Measurements from ENCODE around the gene RHEB. TPM values are rescaled to one million over a fixed set of nuclear protein-coding genes. Genes with fewer than 3 reads are reported as not detected.

RHEB gene
- total and polyA plus RNA-seq, 2 donors (not counting 3 experiments of a cell fraction or from before 2014, with no cell fraction given): 59.4 to 108 TPM

GRCh38 chr7:151504715-151505326, 14.9 kb downstream of the RHEB start:
- no TSS peak for BruUV-seq (replicated peaks)
- no peaks in the 10 kb centered on the region for H3K27me3 ChIP-seq (ENCODE audit: control insufficient read depth in 2 of 2, insufficient read depth in 2 of 2, low read length in 2 of 2)
- H2AFZ ChIP-seq (ENCODE audit: low read depth, low read length): no peak overlapping the region
- H3K27ac ChIP-seq (ENCODE audit: insufficient read depth, low read depth, low read length): no peak overlapping the region
- H4K20me1 ChIP-seq (replicated peaks; ENCODE audit: control insufficient read depth, extremely low read depth, insufficient read depth, low read length): peaks cover 14% of the 10 kb centered on the region
- H3K9me3 ChIP-seq (replicated peaks; ENCODE audit: control insufficient read depth, insufficient read depth, low read length): no peaks in the 10 kb centered on the region
- no peak overlapping the region for H3K4me2 ChIP-seq (ENCODE audit: insufficient read depth, low read length)
- peaks cover 7% of the 10 kb centered on the region for H3K4me1 ChIP-seq (ENCODE audit: control insufficient read depth, extremely low read depth, insufficient read depth, low read length)
- no peak overlapping the region for H3K9ac ChIP-seq (replicated peaks; ENCODE audit: extremely low read depth, insufficient read depth, low read length)
- ChIA-PET POLR2A (interaction anchor here (0.6 kb wide), 1 partner anchor 232 kb away, joined by 3 read pairs; no protein-coding TSS in a partner anchor), CTCF (interaction anchor here (0.9 kb wide), 1 partner anchor 22 kb away, joined by 3 read pairs; no protein-coding TSS in a partner anchor)
- H3K9me1 ChIP-seq (replicated peaks; ENCODE audit: control insufficient read depth, extremely low read depth, insufficient read depth, low read length): no peaks in the 10 kb centered on the region
- no peak overlapping the region for H3K4me3 ChIP-seq (replicated peaks in 1 of 3; ENCODE audit: insufficient read depth in 1 of 3, low read depth in 1 of 3, low read length in 3 of 3)
- H3K36me3 ChIP-seq (ENCODE audit: control insufficient read depth in 2 of 2, extremely low read depth in 1 of 2, insufficient read depth in 2 of 2, low read length in 2 of 2): no peaks in the 10 kb centered on the region
- TF ChIP-seq POLR2A (IDR thresholded peaks at IDR 0.05; ENCODE audit: low read depth, low read length) (no peak), FOS (IDR thresholded peaks at IDR 0.05; ENCODE audit: borderline replicate concordance, insufficient read depth, low read length) (no peak), MYC (IDR thresholded peaks at IDR 0.05; ENCODE audit: low read depth, low read length) (no peak), POLR2AphosphoS5 (IDR thresholded peaks at IDR 0.05; ENCODE audit: insufficient read depth, low read depth, low read length) (no peak), EZH2 (IDR thresholded peaks at IDR 0.05; ENCODE audit: borderline replicate concordance, low read depth, low read length, severe bottlenecking) (no peak), GATA2 (IDR thresholded peaks at IDR 0.05; ENCODE audit: insufficient read depth, insufficient read length, low read depth, low read length) (no peak), CTCF (IDR thresholded peaks at IDR 0.05; ENCODE audit: extremely low read depth in 1 of 2, insufficient read depth in 1 of 2, low read depth in 1 of 2, low read length in 2 of 2) (no peak), JUN (IDR thresholded peaks at IDR 0.05; ENCODE audit: borderline replicate concordance, insufficient read depth, insufficient read length, low read depth) (no peak)
- TF ChIP-seq, protein P1, sequence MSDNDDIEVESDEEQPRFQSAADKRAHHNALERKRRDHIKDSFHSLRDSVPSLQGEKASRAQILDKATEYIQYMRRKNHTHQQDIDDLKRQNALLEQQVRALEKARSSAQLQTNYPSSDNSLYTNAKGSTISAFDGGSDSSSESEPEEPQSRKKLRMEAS (IDR thresholded peaks at IDR 0.05; ENCODE audit: insufficient read depth, insufficient read length): no peak
- intact Hi-C loops (cut with micrococcal nuclease) (no loop called here), dilution Hi-C loops (cut with MboI; ENCODE audit: extremely low pct_ligation_motif_present, low sequenced_read_pairs) (no loop called here)
- FAIRE-seq (no peak), DNase-seq (ENCODE audit: low read depth, low spot score) (no peak)
- peaks cover 100% of the 10 kb centered on the region for H3K79me2 ChIP-seq (ENCODE audit: control insufficient read depth, insufficient read depth, low read length)

Data from endothelial cell of umbilical vein (primary cell).